Liver (tissue), 9 donors: ENCODE measurements around the gene SPAG4. TPM values are rescaled to one million over a fixed set of nuclear protein-coding genes. Genes with fewer than 3 reads are reported as not detected.

Experiments used
- DNase-seq: peaks from one replicate; pipeline ENCODE4 v3.0.0-alpha.2; 2017; ENCODE audit warnings: low spot score
- H3K27ac ChIP-seq, 2 donors: one replicate each; pipeline ENCODE4 v1.7.0; 2013; ENCODE audit warnings: inconsistent platforms in 2 of 2, low read length in 2 of 2, control low read depth in 1 of 2, low read depth in 1 of 2, mild to moderate bottlenecking in 1 of 2
- H3K27me3 ChIP-seq, 4 donors: one replicate each; pipeline versions ENCODE4 v1.6.1 to v1.7.0; 2013; ENCODE audit warnings: low read length in 3 of 4, inconsistent platforms in 1 of 4, mild to moderate bottlenecking in 1 of 4, moderate library complexity in 1 of 4; ENCODE audit not compliant: control insufficient read depth in 4 of 4, insufficient read depth in 4 of 4
- H3K36me3 ChIP-seq, 4 donors: one replicate each; pipeline versions ENCODE4 v1.6.1 to v1.7.0; 2013; ENCODE audit warnings: low read length in 3 of 4, mild to moderate bottlenecking in 3 of 4, low read depth in 1 of 4, moderate library complexity in 1 of 4; ENCODE audit not compliant: control insufficient read depth in 4 of 4, insufficient read depth in 3 of 4
- H3K4me1 ChIP-seq, 4 donors: one replicate each; pipeline versions ENCODE4 v1.6.1 to v1.7.0; 2013; ENCODE audit warnings: low read length in 3 of 4, mild to moderate bottlenecking in 3 of 4, moderate library complexity in 1 of 4; ENCODE audit not compliant: control insufficient read depth in 4 of 4, insufficient read depth in 4 of 4
- H3K4me3 ChIP-seq, 3 donors: one replicate each; pipeline versions ENCODE4 v1.6.1 to v1.7.0; 2013; ENCODE audit warnings: low read length in 3 of 3, control low read depth in 1 of 3, low read depth in 1 of 3, mild to moderate bottlenecking in 1 of 3
- H3K9ac ChIP-seq, 2 donors: one replicate each; pipeline ENCODE4 v1.7.0; 2013; ENCODE audit warnings: low read length in 2 of 2, mild to moderate bottlenecking in 2 of 2, moderate library complexity in 2 of 2, control low read depth in 1 of 2, low read depth in 1 of 2
- H3K9me3 ChIP-seq, 4 donors: one replicate each; pipeline versions ENCODE4 v1.6.1 to v1.7.0; 2013; ENCODE audit warnings: low read length in 3 of 4; ENCODE audit not compliant: control insufficient read depth in 4 of 4
- EGR1 ChIP-seq, 2 donors: IDR thresholded peaks; 2 replicates each; pipeline ENCODE4 v1.6.1; 2016 to 2018; ENCODE audit warnings: antibody characterized with exemption in 2 of 2, low read depth in 2 of 2
- FOXA1 ChIP-seq: IDR thresholded peaks from 2 replicates; pipeline ENCODE4 v1.6.1; 2016; ENCODE audit warnings: antibody characterized with exemption
- FOXA2 ChIP-seq: IDR thresholded peaks from 2 replicates; pipeline ENCODE4 v1.6.1; 2016; ENCODE audit warnings: antibody characterized with exemption
- GABPA ChIP-seq, 2 donors: IDR thresholded peaks in 1 of 2; conservative IDR thresholded peaks in 1 of 2; 2 replicates each; pipeline ENCODE4 v1.6.1; 2016; ENCODE audit warnings: antibody characterized with exemption in 2 of 2, mild to moderate bottlenecking in 1 of 2, moderate library complexity in 1 of 2
- HNF4A ChIP-seq, 2 donors: conservative IDR thresholded peaks; 2 replicates each; pipeline ENCODE4 v1.6.1; 2016; ENCODE audit warnings: antibody characterized with exemption in 2 of 2, mild to moderate bottlenecking in 2 of 2
- HNF4G ChIP-seq: IDR thresholded peaks from 2 replicates; pipeline ENCODE4 v1.6.1; 2016; ENCODE audit warnings: antibody characterized with exemption
- JUND ChIP-seq, 2 donors: IDR thresholded peaks; 2 replicates each; pipeline ENCODE4 v1.6.1; 2016; ENCODE audit warnings: antibody characterized with exemption in 2 of 2
- NR2F2 ChIP-seq: IDR thresholded peaks from 2 replicates; pipeline ENCODE4 v1.6.1; 2016; ENCODE audit warnings: antibody characterized with exemption
- RAD21 ChIP-seq, 2 donors: IDR thresholded peaks; 2 replicates each; pipeline ENCODE4 v1.6.1; 2016; ENCODE audit warnings: antibody characterized with exemption in 2 of 2, mild to moderate bottlenecking in 2 of 2
- RXRA ChIP-seq, 2 donors: IDR thresholded peaks; 2 replicates each; pipeline ENCODE4 v1.6.1; 2017 to 2018; ENCODE audit warnings: antibody characterized with exemption in 2 of 2, mild to moderate bottlenecking in 1 of 2
- SP1 ChIP-seq: IDR thresholded peaks from 2 replicates; pipeline ENCODE4 v1.6.1; 2018; ENCODE audit warnings: antibody characterized with exemption, mild to moderate bottlenecking
- TAF1 ChIP-seq: conservative IDR thresholded peaks from 2 replicates; pipeline ENCODE4 v1.6.1; 2016; ENCODE audit warnings: antibody characterized with exemption, mild to moderate bottlenecking
- YY1 ChIP-seq: IDR thresholded peaks from 2 replicates; pipeline ENCODE4 v1.6.1; 2016; ENCODE audit warnings: antibody characterized with exemption, mild to moderate bottlenecking
- WGBS: extraction: QIAGEN DNeasy Blood & Tissue Kit; methylation state at CpG from one replicate; pipeline ENCODE4 v1.1.7; 2013; 5-methylcytosine and 5-hydroxymethylcytosine counted together
- polyA plus RNA-seq, 2 donors: library from polyadenylated mRNA; stranded (reverse) in 1 of 2; unstranded in 1 of 2; fragments of 200-250 nt in 1 of 2; fragments of >200 nt in 1 of 2; fragmentation: Nextera tagmentation in 1 of 2; extraction: Ambion mirVana in 1 of 2; gene quantifications; one replicate each; pipeline versions ENCODE4 v1.2.1 to v1.2.3, GENCODE V29; 2013 to 2015
- total RNA-seq, 2 donors: library from RNA; depleted of rRNA; stranded (reverse); fragments of >200 nt; gene quantifications; one replicate each; pipeline ENCODE4 v1.2.3, GENCODE V29; 2014
- TF ChIP-seq, protein P1 (sequence below): IDR thresholded peaks from 2 replicates; pipeline ENCODE4 v1.6.1; 2016; ENCODE audit warnings: antibody characterized with exemption
- TF ChIP-seq, protein P2 (sequence below): IDR thresholded peaks from 2 replicates; pipeline ENCODE4 v1.6.1; 2016; ENCODE audit warnings: antibody characterized with exemption
- TF ChIP-seq, protein P3 (sequence below): fragments of 150-350 bp; IDR thresholded peaks from 2 replicates; pipeline ENCODE4 v1.5.1; 2017; ENCODE audit warnings: improper control_type of control experiment, low read depth, low read length; ENCODE audit not compliant: missing input control
- TF ChIP-seq, protein P4 (sequence below): IDR thresholded peaks from 2 replicates; pipeline ENCODE4 v1.6.1; 2016; ENCODE audit warnings: antibody characterized with exemption, mild to moderate bottlenecking
- TF ChIP-seq, protein P5 (sequence below): IDR thresholded peaks from 2 replicates; pipeline ENCODE4 v1.6.1; 2016; ENCODE audit warnings: antibody characterized with exemption
- donor health status: healthy.
- donor health status: healthy.
- donor health status: healthy.
- donor health status: healthy.
- donor health status: healthy.

The SPAG4 gene
- total and polyA plus RNA-seq, 4 donors: 2.1 to 4.6 (median 3.4) TPM

DNA sequence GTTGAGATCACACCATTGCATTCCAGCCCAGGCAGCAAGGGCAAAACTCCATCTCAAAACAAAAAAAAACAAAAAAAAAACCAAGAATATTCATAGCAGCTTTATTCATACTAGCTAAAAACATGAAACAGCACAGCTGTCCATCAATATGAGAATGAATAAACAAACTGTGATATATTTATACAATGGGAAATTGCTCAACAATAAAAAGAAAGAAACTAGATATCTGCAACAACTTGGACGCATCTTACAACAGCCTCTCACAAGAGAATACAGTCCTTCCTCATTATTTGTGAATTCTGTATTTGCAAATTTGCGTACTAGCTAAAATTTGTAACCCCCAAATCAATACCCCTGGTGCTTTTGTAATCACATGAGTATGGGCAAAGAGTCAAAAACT is 28.2 kb upstream of the SPAG4 start:
- WGBS: 43% methylated on average over 2 of the region's 2 CpGs
- H3K36me3 ChIP-seq: no peaks in the 10 kb centered on the region
- TF ChIP-seq JUND (IDR thresholded peaks at IDR 0.05) (no peak), HNF4A (conservative IDR thresholded peaks at IDR 0.05) (no peak), NR2F2 (no peak), HNF4G (no peak), RXRA (IDR thresholded peaks at IDR 0.05) (no peak), RAD21 (IDR thresholded peaks at IDR 0.05) (no peak), EGR1 (IDR thresholded peaks at IDR 0.05; ENCODE audit: low read depth in 2 of 2) (no peak), YY1 (no peak), TAF1 (no peak), FOXA2 (no peak)
- TF ChIP-seq, protein P1, sequence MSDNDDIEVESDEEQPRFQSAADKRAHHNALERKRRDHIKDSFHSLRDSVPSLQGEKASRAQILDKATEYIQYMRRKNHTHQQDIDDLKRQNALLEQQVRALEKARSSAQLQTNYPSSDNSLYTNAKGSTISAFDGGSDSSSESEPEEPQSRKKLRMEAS: no peak
- TF ChIP-seq, protein P2, sequence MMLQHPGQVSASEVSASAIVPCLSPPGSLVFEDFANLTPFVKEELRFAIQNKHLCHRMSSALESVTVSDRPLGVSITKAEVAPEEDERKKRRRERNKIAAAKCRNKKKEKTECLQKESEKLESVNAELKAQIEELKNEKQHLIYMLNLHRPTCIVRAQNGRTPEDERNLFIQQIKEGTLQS: no peak
- TF ChIP-seq, protein P3, sequence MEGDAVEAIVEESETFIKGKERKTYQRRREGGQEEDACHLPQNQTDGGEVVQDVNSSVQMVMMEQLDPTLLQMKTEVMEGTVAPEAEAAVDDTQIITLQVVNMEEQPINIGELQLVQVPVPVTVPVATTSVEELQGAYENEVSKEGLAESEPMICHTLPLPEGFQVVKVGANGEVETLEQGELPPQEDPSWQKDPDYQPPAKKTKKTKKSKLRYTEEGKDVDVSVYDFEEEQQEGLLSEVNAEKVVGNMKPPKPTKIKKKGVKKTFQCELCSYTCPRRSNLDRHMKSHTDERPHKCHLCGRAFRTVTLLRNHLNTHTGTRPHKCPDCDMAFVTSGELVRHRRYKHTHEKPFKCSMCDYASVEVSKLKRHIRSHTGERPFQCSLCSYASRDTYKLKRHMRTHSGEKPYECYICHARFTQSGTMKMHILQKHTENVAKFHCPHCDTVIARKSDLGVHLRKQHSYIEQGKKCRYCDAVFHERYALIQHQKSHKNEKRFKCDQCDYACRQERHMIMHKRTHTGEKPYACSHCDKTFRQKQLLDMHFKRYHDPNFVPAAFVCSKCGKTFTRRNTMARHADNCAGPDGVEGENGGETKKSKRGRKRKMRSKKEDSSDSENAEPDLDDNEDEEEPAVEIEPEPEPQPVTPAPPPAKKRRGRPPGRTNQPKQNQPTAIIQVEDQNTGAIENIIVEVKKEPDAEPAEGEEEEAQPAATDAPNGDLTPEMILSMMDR: no peak

DNA sequence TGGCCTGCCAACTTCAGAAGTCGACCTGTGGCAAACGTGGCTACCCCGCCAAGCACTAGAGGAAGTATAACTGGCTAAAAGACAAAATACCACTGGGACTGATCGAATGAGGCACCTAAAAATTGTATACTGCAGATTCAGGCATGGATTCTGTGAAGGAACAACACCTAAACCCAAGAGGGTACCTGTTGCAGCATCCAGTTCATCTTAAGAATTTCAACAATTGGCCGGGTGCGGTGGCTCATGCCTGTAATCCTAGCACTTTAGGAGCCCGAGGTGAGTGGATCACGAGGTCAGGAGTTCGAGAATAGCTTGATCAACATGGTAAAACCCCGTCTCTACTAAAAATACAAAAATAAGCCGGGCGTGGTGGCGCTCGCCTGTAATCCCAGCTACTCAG is 27.2 kb upstream of the SPAG4 start:
- Histone ChIP-seq H3K4me3 (no peak overlapping the region), H3K27me3 (no peaks in the 10 kb centered on the region), H3K9ac (no peak overlapping the region), H3K36me3 (no peaks in the 10 kb centered on the region), H3K4me1 (no peaks in the 10 kb centered on the region), H3K9me3 (no peaks in the 10 kb centered on the region), H3K27ac (no peak overlapping the region)
- WGBS: 88% methylated on average over 14 of the region's 14 CpGs
- TF ChIP-seq TAF1 (no peak), NR2F2 (no peak), JUND (IDR thresholded peaks at IDR 0.05) (no peak), HNF4G (no peak), YY1 (no peak), SP1 (no peak), RAD21 (IDR thresholded peaks at IDR 0.05) (no peak), HNF4A (conservative IDR thresholded peaks at IDR 0.05) (no peak), FOXA2 (no peak), FOXA1 (no peak), GABPA (IDR thresholded peaks at IDR 0.05 in 1 of 2, conservative IDR thresholded peaks at IDR 0.05 in 1 of 2) (no peak), RXRA (IDR thresholded peaks at IDR 0.05) (no peak), EGR1 (IDR thresholded peaks at IDR 0.05; ENCODE audit: low read depth in 2 of 2) (no peak)
- TF ChIP-seq, protein P3: no peak
- TF ChIP-seq, protein P4, sequence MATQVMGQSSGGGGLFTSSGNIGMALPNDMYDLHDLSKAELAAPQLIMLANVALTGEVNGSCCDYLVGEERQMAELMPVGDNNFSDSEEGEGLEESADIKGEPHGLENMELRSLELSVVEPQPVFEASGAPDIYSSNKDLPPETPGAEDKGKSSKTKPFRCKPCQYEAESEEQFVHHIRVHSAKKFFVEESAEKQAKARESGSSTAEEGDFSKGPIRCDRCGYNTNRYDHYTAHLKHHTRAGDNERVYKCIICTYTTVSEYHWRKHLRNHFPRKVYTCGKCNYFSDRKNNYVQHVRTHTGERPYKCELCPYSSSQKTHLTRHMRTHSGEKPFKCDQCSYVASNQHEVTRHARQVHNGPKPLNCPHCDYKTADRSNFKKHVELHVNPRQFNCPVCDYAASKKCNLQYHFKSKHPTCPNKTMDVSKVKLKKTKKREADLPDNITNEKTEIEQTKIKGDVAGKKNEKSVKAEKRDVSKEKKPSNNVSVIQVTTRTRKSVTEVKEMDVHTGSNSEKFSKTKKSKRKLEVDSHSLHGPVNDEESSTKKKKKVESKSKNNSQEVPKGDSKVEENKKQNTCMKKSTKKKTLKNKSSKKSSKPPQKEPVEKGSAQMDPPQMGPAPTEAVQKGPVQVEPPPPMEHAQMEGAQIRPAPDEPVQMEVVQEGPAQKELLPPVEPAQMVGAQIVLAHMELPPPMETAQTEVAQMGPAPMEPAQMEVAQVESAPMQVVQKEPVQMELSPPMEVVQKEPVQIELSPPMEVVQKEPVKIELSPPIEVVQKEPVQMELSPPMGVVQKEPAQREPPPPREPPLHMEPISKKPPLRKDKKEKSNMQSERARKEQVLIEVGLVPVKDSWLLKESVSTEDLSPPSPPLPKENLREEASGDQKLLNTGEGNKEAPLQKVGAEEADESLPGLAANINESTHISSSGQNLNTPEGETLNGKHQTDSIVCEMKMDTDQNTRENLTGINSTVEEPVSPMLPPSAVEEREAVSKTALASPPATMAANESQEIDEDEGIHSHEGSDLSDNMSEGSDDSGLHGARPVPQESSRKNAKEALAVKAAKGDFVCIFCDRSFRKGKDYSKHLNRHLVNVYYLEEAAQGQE: no peak
- TF ChIP-seq, protein P5, sequence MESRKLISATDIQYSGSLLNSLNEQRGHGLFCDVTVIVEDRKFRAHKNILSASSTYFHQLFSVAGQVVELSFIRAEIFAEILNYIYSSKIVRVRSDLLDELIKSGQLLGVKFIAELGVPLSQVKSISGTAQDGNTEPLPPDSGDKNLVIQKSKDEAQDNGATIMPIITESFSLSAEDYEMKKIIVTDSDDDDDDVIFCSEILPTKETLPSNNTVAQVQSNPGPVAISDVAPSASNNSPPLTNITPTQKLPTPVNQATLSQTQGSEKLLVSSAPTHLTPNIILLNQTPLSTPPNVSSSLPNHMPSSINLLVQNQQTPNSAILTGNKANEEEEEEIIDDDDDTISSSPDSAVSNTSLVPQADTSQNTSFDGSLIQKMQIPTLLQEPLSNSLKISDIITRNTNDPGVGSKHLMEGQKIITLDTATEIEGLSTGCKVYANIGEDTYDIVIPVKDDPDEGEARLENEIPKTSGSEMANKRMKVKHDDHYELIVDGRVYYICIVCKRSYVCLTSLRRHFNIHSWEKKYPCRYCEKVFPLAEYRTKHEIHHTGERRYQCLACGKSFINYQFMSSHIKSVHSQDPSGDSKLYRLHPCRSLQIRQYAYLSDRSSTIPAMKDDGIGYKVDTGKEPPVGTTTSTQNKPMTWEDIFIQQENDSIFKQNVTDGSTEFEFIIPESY: no peak
- TF ChIP-seq, protein P2: no peak
- no peak for DNase-seq

More for the DNA sequence above, 28.2 kb upstream of the SPAG4 start:
- H3K9ac ChIP-seq: no peak overlapping the region
- H3K9me3 ChIP-seq: no peaks in the 10 kb centered on the region
- no peak overlapping the region for H3K4me3 ChIP-seq
- no peak for DNase-seq
- no peaks in the 10 kb centered on the region for H3K27me3 ChIP-seq
- H3K4me1 ChIP-seq: no peaks in the 10 kb centered on the region
- H3K27ac ChIP-seq: no peak overlapping the region
